ENCODE results near the gene CYP3A4.
"Not testable (repeated sequence)": the region's sequence is repeated elsewhere in the genome, so short reads cannot be mapped to it uniquely, and the experiment has no call there.

CYP3A4 gene

GRCh38 chr7:99784007-99784406 lies at the start of gene CYP3A4:
TSS of gene CYP3A4 (minus strand) at chr7:99784184. CDS start at chr7:99784081, 103 bp downstream.
- DNase-seq (ENCODE audit: low read depth, low spot score), result no peak

GRCh38 chr7:99833289-99833877 lies 49.4 kb upstream of the CYP3A4 start:
- DNase-seq (ENCODE audit: low read depth, low spot score), result no peak

GRCh38 chr7:99831595-99831994 lies 47.6 kb upstream of the CYP3A4 start:
- DNase-seq (ENCODE audit: low read depth, low spot score), result no peak

- no peak for DNase-seq (ENCODE audit: low read depth, low spot score)
These were observed 45.7 kb upstream of the CYP3A4 start for GRCh38 chr7:99829524-99830160.

GRCh38 chr7:99828811-99829210 lies 44.8 kb upstream of the CYP3A4 start:
- no peak for DNase-seq (ENCODE audit: low read depth, low spot score)

GRCh38 chr7:99827040-99827778 lies 43.2 kb upstream of the CYP3A4 start:
- DNase-seq (ENCODE audit: low read depth, low spot score), result no peak

GRCh38 chr7:99825873-99826272 lies 41.9 kb upstream of the CYP3A4 start:
- no peak for DNase-seq (ENCODE audit: low read depth, low spot score)

- no peak for DNase-seq (ENCODE audit: low read depth, low spot score)
These were observed 41.5 kb upstream of the CYP3A4 start for GRCh38 chr7:99825452-99825851.

GRCh38 chr7:99824091-99824490 lies 40.1 kb upstream of the CYP3A4 start:
- DNase-seq (ENCODE audit: low read depth, low spot score), result no peak

GRCh38 chr7:99822731-99823718 lies 39.0 kb upstream of the CYP3A4 start:
- DNase-seq (ENCODE audit: low read depth, low spot score), result no peak

- DNase-seq (ENCODE audit: low read depth, low spot score), result no peak
These were observed 36.5 kb upstream of the CYP3A4 start for GRCh38 chr7:99820408-99821027.

- no peak for DNase-seq (ENCODE audit: low read depth, low spot score)
These were observed 24.8 kb upstream of the CYP3A4 start for GRCh38 chr7:99808766-99809165.

- no peak for DNase-seq (ENCODE audit: low read depth, low spot score)
These were observed 23.0 kb upstream of the CYP3A4 start for GRCh38 chr7:99806839-99807478.

- no peak for DNase-seq (ENCODE audit: low read depth, low spot score)
These were observed 21.7 kb upstream of the CYP3A4 start for GRCh38 chr7:99805641-99806040.

- not testable (repeated sequence) for DNase-seq (ENCODE audit: low read depth, low spot score)
These were observed 19.1 kb upstream of the CYP3A4 start for GRCh38 chr7:99803118-99803517.

GRCh38 chr7:99801407-99801806 lies 17.4 kb upstream of the CYP3A4 start:
- not testable (repeated sequence) for DNase-seq (ENCODE audit: low read depth, low spot score)

- no peak for DNase-seq (ENCODE audit: low read depth, low spot score)
These were observed 15.0 kb upstream of the CYP3A4 start for GRCh38 chr7:99798972-99799371.

GRCh38 chr7:99795864-99796263 lies 11.9 kb upstream of the CYP3A4 start:
- DNase-seq (ENCODE audit: low read depth, low spot score), result not testable (repeated sequence)

- DNase-seq (ENCODE audit: low read depth, low spot score), result no peak
These were observed 10.9 kb upstream of the CYP3A4 start for GRCh38 chr7:99794585-99795502.

GRCh38 chr7:99793443-99793842 lies 9.5 kb upstream of the CYP3A4 start:
- DNase-seq (ENCODE audit: low read depth, low spot score), result no peak
